Mucosa of gallbladder (tissue), 1 donor: ENCODE measurements around the gene CD4. TPM values are rescaled to one million over a fixed set of nuclear protein-coding genes. Genes with fewer than 3 reads are reported as not detected.

Experiments
- DNase-seq: peaks from one replicate; pipeline ENCODE4 v3.0.0-alpha.2; 2020; ENCODE audit warnings: low spot score
- total RNA-seq: library from RNA; stranded (reverse); gene quantifications from one replicate; pipeline ENCODE4 v1.2.1, GENCODE V29; 2021
- donor health status: DM: no; HTN: no; CAD: no.

Gene CD4
- total RNA-seq, 1 donor from 2014 or later: 32.1 TPM

- no peak for DNase-seq
These were observed 39.6 kb downstream of the CD4 start for GRCh38 chr12:6828781-6829535.

GRCh38 chr12:6829536-6830220, 40.4 kb downstream of the CD4 start:
- DNase-seq: no peak

- no peak for DNase-seq
These were observed 41.1 kb downstream of the CD4 start for GRCh38 chr12:6830286-6830890.

GRCh38 chr12:6830999-6831398, 41.7 kb downstream of the CD4 start:
- DNase-seq: no peak

- no peak for DNase-seq
These were observed 42.2 kb downstream of the CD4 start for GRCh38 chr12:6831450-6831995.

- no peak for DNase-seq
These were observed 42.8 kb downstream of the CD4 start for GRCh38 chr12:6832125-6832524.

- no peak for DNase-seq
These were observed 44.0 kb downstream of the CD4 start for GRCh38 chr12:6833189-6833890.

- DNase-seq: no peak
These were observed 44.9 kb downstream of the CD4 start for GRCh38 chr12:6834254-6834653.

GRCh38 chr12:6834873-6835272, 45.5 kb downstream of the CD4 start:
- DNase-seq: no peak

GRCh38 chr12:6836851-6837250, 47.5 kb downstream of the CD4 start:
- DNase-seq: no peak

GRCh38 chr12:6837370-6838060, 48.2 kb downstream of the CD4 start:
- DNase-seq: no peak

- no peak for DNase-seq
These were observed 49.5 kb downstream of the CD4 start for GRCh38 chr12:6838854-6839253.

GRCh38 chr12:6839482-6840201, 50.3 kb downstream of the CD4 start:
- DNase-seq: no peak

GRCh38 chr12:6840330-6840729, 51.0 kb downstream of the CD4 start:
- DNase-seq: no peak

- no peak for DNase-seq
These were observed 51.6 kb downstream of the CD4 start, which contains the start of gene GNB3 for GRCh38 chr12:6840761-6841515. TSS of gene GNB3 (plus strand) at chr12:6840925. CDS start at chr12:6841288, 363 bp downstream.

GRCh38 chr12:6842075-6842474, 52.7 kb downstream of the CD4 start:
- DNase-seq: no peak

- DNase-seq: no peak
These were observed 54.0 kb downstream of the CD4 start for GRCh38 chr12:6843118-6843902.

- no peak for DNase-seq
These were observed 56.1 kb downstream of the CD4 start for GRCh38 chr12:6845395-6845794.

- no peak for DNase-seq
These were observed 57.1 kb downstream of the CD4 start for GRCh38 chr12:6846316-6846869.
